Posterior cingulate gyrus (tissue), 11 donors: Measurements from ENCODE around the gene UACA.
"Not testable (repeated sequence)": the region's sequence is repeated elsewhere in the genome, so short reads cannot be mapped to it uniquely, and the experiment has no call there.

Experiments used
- DNase-seq, 10 donors: peaks; one replicate each; pipeline versions ENCODE4 v3.0.0 to v3.0.0-alpha.2; 2020 to 2021; ENCODE audit warnings: mixed read lengths in 3 of 10
- intact Hi-C: fragments of 100-400 bp; cut with DNase I; formaldehyde crosslinking; loops from one replicate; pipeline ENCODE4 v1.15.1; 2023

UACA gene

GRCh38 chr15:70670680-70671079, 92.7 kb downstream of the UACA start:
- intact Hi-C loops = no loop called here
- no peak for DNase-seq

GRCh38 chr15:70669966-70670658, 93.2 kb downstream of the UACA start:
- intact Hi-C loops = no loop called here
- no peak for DNase-seq

- intact Hi-C loops = no loop called here
- DNase-seq = no peak
Observed at GRCh38 chr15:70669006-70669602, 94.3 kb downstream of the UACA start.

- intact Hi-C loops = no loop called here
- DNase-seq = no peak
Observed at GRCh38 chr15:70665599-70665998, 97.8 kb downstream of the UACA start.

- intact Hi-C loops = no loop called here
- DNase-seq = no peak
Observed at GRCh38 chr15:70664494-70664893, 98.9 kb downstream of the UACA start.

- DNase-seq, intact Hi-C loops: not testable (repeated sequence)
Observed at GRCh38 chr15:70663069-70663468, 100.3 kb downstream of the UACA start.

GRCh38 chr15:70659662-70660061, 103.7 kb downstream of the UACA start:
- DNase-seq = no peak
- intact Hi-C loops = no loop called here

GRCh38 chr15:70658641-70659040, 104.7 kb downstream of the UACA start:
- intact Hi-C loops = no loop called here
- no peak for DNase-seq

- DNase-seq = no peak
- intact Hi-C loops = no loop called here
Observed at GRCh38 chr15:70653426-70653825, 109.9 kb downstream of the UACA start.

- no peak for DNase-seq
- intact Hi-C loops = no loop called here
Observed at GRCh38 chr15:70652341-70652740, 111.0 kb downstream of the UACA start.

- DNase-seq = no peak
- intact Hi-C loops = no loop called here
Observed at GRCh38 chr15:70651303-70651845, 112.0 kb downstream of the UACA start.

GRCh38 chr15:70650567-70651302, 112.6 kb downstream of the UACA start:
- DNase-seq = no peak
- intact Hi-C loops = no loop called here

GRCh38 chr15:70647396-70647795, 116.0 kb downstream of the UACA start:
- intact Hi-C loops = no loop called here
- DNase-seq = no peak

GRCh38 chr15:70646169-70646568, 117.2 kb downstream of the UACA start:
- DNase-seq = no peak
- intact Hi-C loops = no loop called here

GRCh38 chr15:70643783-70644125, 119.6 kb downstream of the UACA start:
- intact Hi-C loops = no loop called here
- DNase-seq = no peak

- no peak for DNase-seq
- intact Hi-C loops = no loop called here
Observed at GRCh38 chr15:70643106-70643782, 120.1 kb downstream of the UACA start.

GRCh38 chr15:70636540-70637165, 126.7 kb downstream of the UACA start:
- DNase-seq = peak in 4 of 10 donors; percentile 23 to 52 (median 42)
- intact Hi-C loops = loop anchor here (2.0 kb wide), 1 partner anchor 68 kb away; no protein-coding TSS in a partner anchor

- intact Hi-C loops = loop anchor here (2.0 kb wide), 1 partner anchor 67 kb away; no protein-coding TSS in a partner anchor
- no peak for DNase-seq
Observed at GRCh38 chr15:70635895-70636294, 127.5 kb downstream of the UACA start.

- no peak for DNase-seq
- intact Hi-C loops = no loop called here
Observed at GRCh38 chr15:70633991-70634390, 129.4 kb downstream of the UACA start.

GRCh38 chr15:70633103-70633831, 130.1 kb downstream of the UACA start:
- DNase-seq = no peak
- intact Hi-C loops = no loop called here
